SH-SY5Y (cell line): ENCODE measurements around the gene ZNF862.

Source experiments
- GATA2 ChIP-seq: IDR thresholded peaks from 2 replicates; pipeline ENCODE4 v1.6.1; 2011; ENCODE audit warnings: mild to moderate bottlenecking, low read depth, low read length
- GATA3 ChIP-seq: IDR thresholded peaks from 2 replicates; pipeline ENCODE4 v1.6.1; 2011; ENCODE audit warnings: low read depth, mild to moderate bottlenecking, low read length, moderate library complexity

DNA sequence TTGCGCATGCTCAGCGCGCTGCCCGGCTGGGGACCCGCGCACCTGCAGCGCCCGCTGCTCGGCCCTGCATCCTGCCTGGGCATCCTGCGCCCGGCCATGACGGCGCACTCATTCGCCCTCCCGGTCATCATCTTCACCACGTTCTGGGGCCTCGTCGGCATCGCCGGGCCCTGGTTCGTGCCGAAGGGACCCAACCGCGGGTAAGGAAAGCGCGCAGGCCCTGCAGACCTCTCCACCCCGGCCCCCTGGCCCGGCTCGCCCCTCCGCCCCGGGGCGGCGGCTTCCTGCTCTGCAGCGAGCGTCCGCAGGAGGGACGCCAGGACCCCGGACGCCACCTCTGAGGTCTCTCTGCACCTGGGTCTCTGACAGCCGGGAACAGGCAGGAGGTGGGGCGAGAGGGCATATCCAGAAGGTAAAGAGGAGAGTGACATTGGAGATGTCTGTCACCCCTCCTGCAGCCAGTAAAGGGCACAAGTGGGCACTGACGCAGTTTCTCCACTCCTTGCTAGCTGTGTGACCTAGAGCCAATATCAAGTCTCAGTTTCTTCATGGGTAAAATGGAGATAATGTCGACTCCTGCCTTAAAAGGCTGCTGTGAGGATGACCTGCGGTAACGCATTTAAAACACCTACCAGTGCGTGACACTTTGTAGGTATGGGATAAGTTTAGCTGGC is 35.9 kb downstream of the ZNF862 start:
- TF ChIP-seq GATA2 (no peak), GATA3 (no peak)
